Measurements from ENCODE around the gene GSTM2.

Gene GSTM2

DNA sequence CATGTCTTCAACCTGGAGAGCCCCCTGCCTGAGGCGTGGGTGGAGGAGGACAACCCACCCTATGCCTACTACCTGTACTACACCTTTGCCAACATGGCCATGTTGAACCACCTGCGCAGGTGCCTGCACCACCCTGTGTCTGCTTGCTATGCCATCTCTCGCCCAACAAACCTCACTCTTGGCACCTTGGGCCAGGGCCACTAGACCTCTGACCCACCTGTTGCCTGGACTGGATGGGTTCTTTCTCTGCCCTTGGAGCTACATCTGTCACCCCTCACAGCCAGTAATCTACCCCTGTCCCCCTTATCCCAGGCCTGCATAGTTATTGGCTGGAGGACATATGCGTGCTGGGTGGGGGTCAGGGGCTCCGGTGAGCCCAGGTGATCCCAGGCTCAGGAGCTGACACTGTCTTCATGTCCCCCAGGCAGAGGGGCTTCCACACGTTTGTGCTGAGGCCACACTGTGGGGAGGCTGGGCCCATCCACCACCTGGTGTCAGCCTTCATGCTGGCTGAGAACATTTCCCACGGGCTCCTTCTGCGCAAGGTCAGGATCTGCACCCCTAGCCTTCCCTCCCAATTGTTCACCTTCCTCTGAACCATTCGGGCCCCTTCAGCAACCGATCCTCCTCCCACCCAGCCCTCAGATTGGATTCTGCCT lies 38.4 kb upstream of the GSTM2 start:
- no peak for DNase-seq (ENCODE audit: low read depth)

- DNase-seq (ENCODE audit: low read depth): no peak
These were observed 37.6 kb upstream of the GSTM2 start for GRCh38 chr1:109630081-109630897.

- DNase-seq (ENCODE audit: low read depth): no peak
These were observed 36.9 kb upstream of the GSTM2 start for GRCh38 chr1:109630898-109631512.

DNA sequence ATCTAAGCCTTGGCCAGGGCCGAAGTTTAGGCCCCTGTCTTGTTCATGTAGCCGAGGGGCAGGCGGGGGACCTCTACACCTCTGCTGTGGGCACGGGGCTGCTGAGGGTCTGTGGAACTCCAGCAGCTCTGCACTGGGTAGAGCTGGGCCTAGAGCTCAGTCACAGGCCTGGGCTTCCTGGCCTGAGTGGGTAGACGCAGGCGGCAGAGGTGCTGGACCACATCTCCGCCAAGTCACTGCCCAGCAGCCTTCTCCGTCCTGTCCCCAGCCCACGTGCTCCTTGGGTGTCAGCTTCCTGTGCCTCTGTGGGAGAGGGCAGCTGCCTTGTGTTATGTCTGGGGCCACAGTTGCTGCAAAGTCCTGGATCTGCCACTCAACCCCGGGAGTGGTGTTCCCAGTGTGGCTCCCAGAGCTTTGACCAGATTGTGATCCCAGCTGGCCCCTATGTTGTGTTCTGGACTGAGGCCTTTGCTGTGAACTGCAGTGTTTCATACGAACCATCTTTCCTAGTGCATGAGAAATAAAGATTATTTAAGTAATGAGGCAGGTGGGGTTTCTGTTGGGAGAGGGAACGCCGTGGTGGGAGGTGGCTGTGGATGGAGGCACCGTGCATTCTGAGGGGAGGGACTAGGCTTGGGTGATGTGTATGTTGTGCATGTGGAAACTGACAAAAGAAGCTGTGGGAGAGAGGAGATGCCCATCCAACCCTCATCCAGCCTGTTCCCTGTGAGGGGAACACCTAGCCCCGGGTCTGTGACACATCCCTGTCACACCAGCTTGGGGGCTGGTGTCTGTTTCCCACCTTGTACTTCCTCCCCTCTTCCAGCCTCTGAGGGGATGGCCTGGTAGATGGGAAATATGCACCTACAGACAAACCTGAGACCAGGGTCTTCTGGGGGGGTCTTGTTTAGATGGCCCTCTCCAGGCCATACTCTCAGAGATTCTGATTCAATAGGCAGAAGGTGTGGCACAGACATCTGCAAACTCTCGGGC lies 36.0 kb upstream of the GSTM2 start:
- DNase-seq (ENCODE audit: low read depth): no peak

DNA sequence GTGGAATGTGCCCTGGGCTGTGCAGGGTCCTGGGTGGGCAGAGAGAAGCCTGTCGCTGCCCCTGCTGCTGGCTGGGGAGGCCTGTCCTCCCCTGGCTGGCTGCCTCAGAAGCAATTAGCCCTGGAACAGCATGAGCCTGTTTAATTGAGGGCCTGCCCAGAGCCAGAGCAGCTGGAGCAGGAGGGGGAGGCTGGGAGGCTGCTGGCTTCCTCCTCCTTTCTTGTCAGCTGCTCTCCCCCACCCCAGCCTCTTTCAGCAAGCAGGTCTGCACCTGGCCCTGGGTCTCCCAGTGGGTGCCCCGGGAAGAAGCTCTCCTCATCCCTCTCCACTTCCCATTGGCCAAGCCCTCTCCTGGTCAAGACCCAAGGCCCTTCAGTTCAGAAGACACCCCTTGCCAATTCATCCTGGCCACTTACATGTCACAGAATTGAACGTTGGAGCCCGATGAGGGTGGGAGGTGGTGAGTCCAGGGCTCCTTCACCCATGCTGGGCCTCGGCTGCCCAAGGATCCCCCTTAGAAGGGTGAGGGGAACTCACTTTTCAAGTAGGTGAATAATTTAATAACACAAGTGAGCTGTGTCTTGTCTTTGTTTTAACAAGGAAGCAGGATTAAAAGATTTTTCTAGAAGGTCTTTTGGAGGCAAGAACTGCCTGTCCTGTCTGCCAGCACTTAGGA lies 35.0 kb upstream of the GSTM2 start:
- DNase-seq (ENCODE audit: low read depth): no peak

DNA sequence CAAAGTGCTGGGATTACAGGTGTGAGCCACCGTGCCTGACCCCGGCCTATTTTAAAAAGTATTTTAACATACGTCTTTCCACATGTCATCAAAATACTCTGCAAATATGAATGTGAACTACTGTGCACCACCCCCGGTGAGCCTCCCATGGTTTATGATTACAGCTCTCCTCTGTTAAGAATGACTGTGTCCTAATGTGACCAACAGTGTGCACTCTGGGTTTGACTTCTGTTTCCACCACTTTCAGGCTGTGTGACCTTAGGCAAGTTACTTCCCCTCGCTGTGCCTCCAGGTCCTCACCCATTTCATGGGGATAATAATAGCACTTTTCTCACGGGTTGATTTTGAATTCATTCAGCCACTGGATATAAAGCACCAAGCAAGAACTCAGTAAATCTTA lies 33.6 kb upstream of the GSTM2 start:
- DNase-seq (ENCODE audit: low read depth): no peak

- no peak for DNase-seq (ENCODE audit: low read depth)
These were observed 32.8 kb upstream of the GSTM2 start for GRCh38 chr1:109634771-109635750.

DNA sequence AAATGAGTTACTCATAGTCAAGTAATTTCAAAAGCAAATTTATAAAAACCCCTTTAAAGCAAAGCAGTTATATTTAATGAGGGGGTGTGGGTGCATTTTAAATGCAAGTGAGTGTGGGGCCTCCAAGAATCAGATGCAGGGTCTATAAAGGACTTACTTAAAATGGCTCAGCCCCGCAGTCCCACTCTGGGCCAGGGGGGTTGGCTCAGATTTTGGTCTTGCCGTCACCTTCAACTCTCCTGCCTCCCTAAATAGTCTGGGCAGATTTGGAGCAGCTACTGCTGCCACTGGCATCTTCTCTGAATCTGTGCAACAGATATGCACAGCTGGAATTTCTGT lies 32.0 kb upstream of the GSTM2 start:
- no peak for DNase-seq (ENCODE audit: low read depth)

DNA sequence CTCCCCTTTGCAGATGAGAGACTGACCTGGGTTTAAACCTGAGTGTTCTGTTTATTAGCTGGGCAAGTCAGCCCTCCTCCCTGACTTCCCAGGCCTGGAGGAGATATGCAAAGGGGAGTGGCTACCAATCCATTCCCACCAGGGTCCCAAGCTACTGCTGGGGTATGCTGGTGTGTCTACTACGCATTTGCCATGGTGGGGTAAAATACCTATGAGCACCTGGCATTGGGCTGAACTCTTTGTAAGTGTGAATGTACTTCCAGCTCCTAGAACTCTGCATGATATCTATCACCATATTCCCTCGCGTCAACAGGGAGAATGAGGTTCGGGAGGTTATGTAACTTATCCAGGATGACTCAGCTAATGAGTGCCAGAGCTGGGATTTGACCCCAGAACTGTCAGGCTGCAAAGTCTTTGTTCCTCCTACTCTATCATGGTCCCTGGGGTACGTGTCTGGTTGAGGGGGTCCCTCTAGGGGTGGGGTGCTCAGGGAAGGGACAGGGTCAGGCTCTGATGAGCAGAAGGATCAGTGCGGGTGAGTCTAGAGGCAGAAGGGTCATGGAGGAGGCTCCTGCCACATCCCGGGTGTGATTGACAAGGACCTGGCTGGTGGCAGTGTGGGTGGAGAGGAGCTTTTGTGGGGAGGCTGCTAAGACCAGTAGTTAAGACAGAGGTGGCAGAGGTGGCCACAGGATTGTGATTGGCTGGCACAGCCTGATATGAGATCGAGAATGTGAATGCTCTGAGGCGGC lies 31.5 kb upstream of the GSTM2 start:
- DNase-seq (ENCODE audit: low read depth): no peak

- no peak for DNase-seq (ENCODE audit: low read depth)
These were observed 30.4 kb upstream of the GSTM2 start for GRCh38 chr1:109637446-109637845.

- no peak for DNase-seq (ENCODE audit: low read depth)
These were observed 28.6 kb upstream of the GSTM2 start for GRCh38 chr1:109639063-109639840.

DNA sequence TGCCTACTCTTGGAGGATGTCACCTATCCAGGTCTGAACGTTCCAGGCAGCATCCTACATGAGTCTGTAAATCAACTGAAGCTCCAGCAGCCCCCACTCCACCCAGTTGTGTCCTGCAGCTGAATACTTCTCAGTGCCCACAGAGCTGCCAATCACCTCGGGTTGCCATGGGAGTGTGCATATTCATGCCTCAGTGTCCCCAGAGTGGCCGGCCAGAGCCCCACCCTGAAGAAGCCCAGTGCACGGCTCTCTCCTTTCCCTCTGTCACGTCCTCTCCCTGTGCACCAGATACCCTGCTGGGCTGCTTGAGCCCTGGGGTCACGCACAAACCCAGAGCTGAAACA lies 28.0 kb upstream of the GSTM2 start:
- DNase-seq (ENCODE audit: low read depth): no peak

DNA sequence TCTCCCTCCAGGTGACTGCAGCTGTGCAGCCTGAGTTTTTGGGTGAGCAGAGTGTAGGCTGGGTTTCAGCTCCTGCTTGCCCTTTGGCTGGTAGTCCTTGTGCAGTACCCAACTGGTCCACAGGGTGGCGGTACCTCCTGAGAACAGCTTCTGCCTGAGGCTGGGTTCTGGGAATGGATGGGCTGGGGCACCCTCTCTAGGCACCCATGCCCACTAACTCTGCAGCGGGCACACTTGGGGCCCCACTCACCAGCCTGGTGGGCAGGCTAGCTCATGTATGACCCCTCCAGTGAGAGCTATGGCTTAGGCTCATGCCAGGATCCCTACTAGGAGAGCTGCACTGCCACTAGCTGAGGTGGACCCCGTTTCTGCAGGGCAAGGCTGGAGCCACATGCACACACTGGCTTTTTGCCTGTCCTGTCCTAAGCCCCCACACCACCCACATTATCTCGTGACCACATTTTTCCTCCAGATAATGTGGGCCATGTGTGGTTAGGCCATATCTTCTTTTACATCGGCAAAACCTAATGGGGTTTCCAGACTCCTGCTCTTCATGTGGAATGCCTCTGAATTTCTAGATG lies 27.5 kb upstream of the GSTM2 start:
- peak; percentile 94 for DNase-seq (ENCODE audit: low read depth)

DNA sequence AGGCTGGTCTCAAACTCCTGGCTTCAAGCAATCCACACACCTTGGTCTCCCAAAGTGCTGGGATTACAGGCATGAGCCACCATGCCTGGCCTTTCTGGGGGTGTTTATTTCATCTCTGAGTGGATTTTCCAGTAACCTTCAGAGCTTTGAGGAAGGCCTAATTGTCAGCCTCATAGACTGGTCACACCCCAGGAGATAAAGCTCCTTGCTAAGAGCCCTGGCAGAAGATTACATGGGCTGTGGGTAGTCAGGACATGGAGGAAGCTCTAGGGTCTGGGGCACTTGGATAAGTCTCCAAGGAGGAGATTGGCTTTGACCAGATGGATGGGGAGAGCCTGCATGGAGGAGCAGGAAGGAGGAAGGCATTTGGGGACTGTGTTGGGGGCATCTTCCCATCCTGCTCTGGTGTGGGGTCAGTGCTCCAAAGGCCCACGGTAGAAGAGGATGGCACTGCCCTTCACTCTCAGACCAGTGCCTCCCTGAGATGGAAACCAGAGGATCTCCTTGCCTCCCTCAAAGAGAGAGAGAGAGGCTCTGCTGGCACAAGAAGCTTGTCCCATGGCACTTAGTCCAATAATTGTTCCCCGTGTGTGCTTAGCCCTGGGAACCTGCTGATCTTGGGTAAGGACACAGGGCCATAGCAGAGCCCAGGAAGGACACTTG lies 26.6 kb upstream of the GSTM2 start:
- DNase-seq (ENCODE audit: low read depth): no peak

- no peak for DNase-seq (ENCODE audit: low read depth)
These were observed 26.0 kb upstream of the GSTM2 start for GRCh38 chr1:109641861-109642260.

- DNase-seq (ENCODE audit: low read depth): no peak
These were observed 25.2 kb upstream of the GSTM2 start for GRCh38 chr1:109642626-109643025.

DNA sequence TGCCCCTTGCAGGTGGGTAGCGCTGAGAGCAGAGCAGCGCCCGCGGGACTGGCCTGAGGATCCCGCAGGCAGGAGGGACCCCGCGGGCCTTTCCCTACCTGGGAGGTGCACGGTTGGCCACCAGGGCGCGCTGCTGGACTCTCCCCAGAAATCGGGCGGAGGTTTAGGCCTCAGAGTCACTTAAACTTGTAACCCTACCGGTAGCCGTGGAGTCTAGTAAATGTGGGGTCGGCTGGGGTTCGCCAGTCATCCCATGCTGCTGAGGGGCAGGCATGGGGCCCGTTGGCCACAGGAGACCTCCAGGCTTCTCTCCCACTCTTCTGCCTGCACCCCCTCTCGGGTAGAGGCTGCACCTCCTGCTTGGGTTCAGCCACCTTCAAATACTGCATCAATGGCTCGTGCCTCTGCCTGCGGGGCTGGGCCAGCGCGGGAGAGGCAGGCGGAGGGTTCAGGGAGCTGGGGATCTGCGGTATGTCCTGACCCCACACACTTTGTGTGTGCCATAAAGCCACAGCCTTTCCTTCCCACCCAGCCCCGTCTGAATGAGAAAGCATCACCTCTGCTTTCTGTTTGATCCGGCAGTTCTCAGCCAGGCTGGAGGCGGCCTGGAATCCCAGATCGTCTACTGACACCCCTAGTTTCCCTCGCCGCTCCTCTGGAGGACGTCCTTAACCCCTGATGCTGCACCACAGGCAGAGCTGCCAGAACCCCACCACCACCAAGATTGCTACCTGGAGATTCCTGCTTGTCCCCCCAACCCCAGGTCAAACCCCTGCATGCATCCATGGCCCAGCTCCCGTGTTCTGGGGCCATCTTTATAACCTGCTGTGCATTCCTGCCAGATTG lies 24.2 kb upstream of the GSTM2 start:
- peak; percentile 88 for DNase-seq (ENCODE audit: low read depth)

Data from stimulated activated CD8-positive, alpha-beta memory T cell treated with anti-CD3 and anti-CD28 coated beads, Interleukin-7, amount 100 ng/mL, for 24 hours (primary cell).